K562 (cell line): ENCODE measurements around the gene PDRG1. TPM values are rescaled to one million over a fixed set of nuclear protein-coding genes. Genes with fewer than 3 reads are reported as not detected.
A peak's percentile ranks its signal among the peaks of the same experiment; 100 is the strongest.

Experiments used
- CBX3 ChIP-seq, 2 experiments: IDR thresholded peaks; 1 replicate in 1 of 2; 2 replicates in 1 of 2; pipeline ENCODE4 v1.6.1; 2012; ENCODE audit warnings: inconsistent platforms in 2 of 2, low read length in 2 of 2, borderline replicate concordance in 1 of 2, control low read depth in 1 of 2
- CREB1 ChIP-seq, 2 experiments: sonication (generic) in 1 of 2; formaldehyde crosslinking in 1 of 2; IDR thresholded peaks; 2 replicates each; pipeline versions ENCODE4 v1.6.1 to v1.8.0; 2012 to 2022; ENCODE audit warnings: inconsistent platforms in 1 of 2, mild to moderate bottlenecking in 1 of 2, missing genetic modification reagents in 1 of 2, moderate library complexity in 1 of 2
- FOXO4 ChIP-seq: fragments of 450-650 bp; formaldehyde crosslinking; IDR thresholded peaks from 2 replicates; pipeline ENCODE4 v1.4.0; 2020; ENCODE audit warnings: mild to moderate bottlenecking, moderate library complexity
- KAT2B ChIP-seq: IDR thresholded peaks from one replicate; pipeline ENCODE4 v1.6.1; 2012; ENCODE audit warnings: low read depth, mild to moderate bottlenecking, control low read depth, inconsistent platforms, low read length, moderate library complexity
- PRDM10 ChIP-seq: fragments of 450-650 bp; IDR thresholded peaks from 2 replicates; pipeline ENCODE4 v1.6.1; 2018; ENCODE audit not compliant: partially characterized antibody
- SMARCA5 ChIP-seq: fragments of 450-650 bp; IDR thresholded peaks from 2 replicates; pipeline ENCODE4 v1.6.1; 2016
- WHSC1 ChIP-seq: IDR thresholded peaks from one replicate; pipeline ENCODE4 v1.6.1; 2012; ENCODE audit warnings: low read length, control low read depth, inconsistent platforms
- XRCC5 ChIP-seq: fragments of 200-400 bp; formaldehyde crosslinking; IDR thresholded peaks from 2 replicates; pipeline ENCODE4 v1.6.1; 2017; ENCODE audit warnings: low read depth, mild to moderate bottlenecking, low read length
- ZNF134 ChIP-seq: fragments of 250-450 bp; sonication (Bioruptor Pico); conservative IDR thresholded peaks from 2 replicates; pipeline ENCODE4 v1.4.0; 2020
- ZNF232 ChIP-seq: sonication (generic); formaldehyde crosslinking; IDR thresholded peaks from 2 replicates; pipeline ENCODE4 v1.8.0; 2022; ENCODE audit warnings: mild to moderate bottlenecking, missing genetic modification reagents
- ZNF431 ChIP-seq: sonication (generic); formaldehyde crosslinking; IDR thresholded peaks from 2 replicates; pipeline ENCODE4 v1.8.0; 2022; ENCODE audit warnings: mild to moderate bottlenecking, missing genetic modification reagents
- polyA plus RNA-seq, 8 experiments: library from polyadenylated mRNA; depleted of rRNA in 4 of 8; stranded (reverse) in 5 of 8; unstranded in 3 of 8; fragments of >200 nt; fragmentation: Nextera tagmentation in 2 of 8; fragmentation: Illumina TruSeq in 1 of 8; extraction: Ambion mirVana in 2 of 8; extraction: Trizol in 1 of 8; gene quantifications; 2 replicates each; pipeline versions ENCODE4 v1.2.1 to v1.2.3, GENCODE V29; 2011 to 2014; ENCODE audit warnings: inconsistent platforms in 1 of 8, missing spikeins in 1 of 8
- total RNA-seq, 7 experiments: library from RNA; depleted of rRNA in 6 of 7; stranded (reverse); fragments of >200 nt in 6 of 7; fragmentation: Illumina TruSeq in 2 of 7; extraction: Trizol in 2 of 7; gene quantifications; 2 replicates each; pipeline versions ENCODE4 v1.2.1 to v1.2.3, GENCODE V29; 2011 to 2021; ENCODE audit warnings: low replicate concordance in 1 of 7
- TF ChIP-seq, protein P1 (sequence below), 2 experiments: fragments of 150-350 bp in 1 of 2; IDR thresholded peaks; 2 replicates each; pipeline ENCODE4 v1.6.1; 2012 to 2016; ENCODE audit warnings: low read depth in 2 of 2, low read length in 2 of 2, mild to moderate bottlenecking in 1 of 2, moderate library complexity in 1 of 2
- TF ChIP-seq, protein P2 (sequence below): fragments of 450-650 bp; IDR thresholded peaks from 2 replicates; pipeline ENCODE4 v1.6.1; 2017; ENCODE audit warnings: antibody characterized with exemption
- TF ChIP-seq, protein P3 (sequence below): fragments of 250-450 bp; sonication (Bioruptor Pico); IDR thresholded peaks from 2 replicates; pipeline ENCODE4 v1.4.0; 2020; ENCODE audit warnings: mild to moderate bottlenecking, moderate library complexity, borderline replicate concordance

Gene PDRG1
- total and polyA plus RNA-seq, 9 of the 15 experiments (the other 6 are each of a cell fraction or from before 2014, with no cell fraction given) = 12.6 to 58.6 (median 26.1) TPM

DNA sequence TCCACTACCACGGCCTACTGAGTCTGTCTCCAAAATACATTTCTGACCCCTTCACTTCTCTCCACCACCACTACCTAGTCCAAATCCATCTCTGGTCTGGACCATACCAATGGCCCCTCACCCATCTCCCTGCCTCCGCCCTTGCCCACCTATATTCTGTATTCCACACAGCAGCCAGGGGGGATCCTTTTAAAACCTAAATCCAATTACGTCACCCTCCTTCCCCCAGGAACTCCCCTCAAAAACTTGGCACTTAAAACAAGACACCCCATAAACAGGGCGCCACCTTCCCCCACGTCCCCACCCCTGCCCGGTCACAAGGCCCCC lies 680 bp downstream of the PDRG1 start (continued):
- TF ChIP-seq, protein P1, sequence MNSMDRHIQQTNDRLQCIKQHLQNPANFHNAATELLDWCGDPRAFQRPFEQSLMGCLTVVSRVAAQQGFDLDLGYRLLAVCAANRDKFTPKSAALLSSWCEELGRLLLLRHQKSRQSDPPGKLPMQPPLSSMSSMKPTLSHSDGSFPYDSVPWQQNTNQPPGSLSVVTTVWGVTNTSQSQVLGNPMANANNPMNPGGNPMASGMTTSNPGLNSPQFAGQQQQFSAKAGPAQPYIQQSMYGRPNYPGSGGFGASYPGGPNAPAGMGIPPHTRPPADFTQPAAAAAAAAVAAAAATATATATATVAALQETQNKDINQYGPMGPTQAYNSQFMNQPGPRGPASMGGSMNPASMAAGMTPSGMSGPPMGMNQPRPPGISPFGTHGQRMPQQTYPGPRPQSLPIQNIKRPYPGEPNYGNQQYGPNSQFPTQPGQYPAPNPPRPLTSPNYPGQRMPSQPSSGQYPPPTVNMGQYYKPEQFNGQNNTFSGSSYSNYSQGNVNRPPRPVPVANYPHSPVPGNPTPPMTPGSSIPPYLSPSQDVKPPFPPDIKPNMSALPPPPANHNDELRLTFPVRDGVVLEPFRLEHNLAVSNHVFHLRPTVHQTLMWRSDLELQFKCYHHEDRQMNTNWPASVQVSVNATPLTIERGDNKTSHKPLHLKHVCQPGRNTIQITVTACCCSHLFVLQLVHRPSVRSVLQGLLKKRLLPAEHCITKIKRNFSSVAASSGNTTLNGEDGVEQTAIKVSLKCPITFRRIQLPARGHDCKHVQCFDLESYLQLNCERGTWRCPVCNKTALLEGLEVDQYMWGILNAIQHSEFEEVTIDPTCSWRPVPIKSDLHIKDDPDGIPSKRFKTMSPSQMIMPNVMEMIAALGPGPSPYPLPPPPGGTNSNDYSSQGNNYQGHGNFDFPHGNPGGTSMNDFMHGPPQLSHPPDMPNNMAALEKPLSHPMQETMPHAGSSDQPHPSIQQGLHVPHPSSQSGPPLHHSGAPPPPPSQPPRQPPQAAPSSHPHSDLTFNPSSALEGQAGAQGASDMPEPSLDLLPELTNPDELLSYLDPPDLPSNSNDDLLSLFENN (IDR thresholded peaks at IDR 0.05; ENCODE audit: low read depth in 2 of 2, low read length in 2 of 2) = no peak
- TF ChIP-seq KAT2B (no peak), WHSC1 (no peak), SMARCA5 (0 out of 2 replicates have a peak, but pooled peaks have one; percentile 25), CBX3 (IDR thresholded peaks at IDR 0.05; ENCODE audit: borderline replicate concordance in 1 of 2, low read length in 2 of 2) (no peak), FOXO4 (CRISPR knock-in tag) (no peak), ZNF134 (CRISPR knock-in tag) (no peak), XRCC5 (0 out of 2 replicates have a peak, but pooled peaks have one; percentile 3), ZNF232 (no peak), CREB1 (IDR thresholded peaks at IDR 0.05) (no peak), CREB1 (CRISPR knock-in tag; IDR thresholded peaks at IDR 0.05) (no peak), PRDM10 (peak; percentile 12), ZNF431 (no peak)
- TF ChIP-seq, protein P2, sequence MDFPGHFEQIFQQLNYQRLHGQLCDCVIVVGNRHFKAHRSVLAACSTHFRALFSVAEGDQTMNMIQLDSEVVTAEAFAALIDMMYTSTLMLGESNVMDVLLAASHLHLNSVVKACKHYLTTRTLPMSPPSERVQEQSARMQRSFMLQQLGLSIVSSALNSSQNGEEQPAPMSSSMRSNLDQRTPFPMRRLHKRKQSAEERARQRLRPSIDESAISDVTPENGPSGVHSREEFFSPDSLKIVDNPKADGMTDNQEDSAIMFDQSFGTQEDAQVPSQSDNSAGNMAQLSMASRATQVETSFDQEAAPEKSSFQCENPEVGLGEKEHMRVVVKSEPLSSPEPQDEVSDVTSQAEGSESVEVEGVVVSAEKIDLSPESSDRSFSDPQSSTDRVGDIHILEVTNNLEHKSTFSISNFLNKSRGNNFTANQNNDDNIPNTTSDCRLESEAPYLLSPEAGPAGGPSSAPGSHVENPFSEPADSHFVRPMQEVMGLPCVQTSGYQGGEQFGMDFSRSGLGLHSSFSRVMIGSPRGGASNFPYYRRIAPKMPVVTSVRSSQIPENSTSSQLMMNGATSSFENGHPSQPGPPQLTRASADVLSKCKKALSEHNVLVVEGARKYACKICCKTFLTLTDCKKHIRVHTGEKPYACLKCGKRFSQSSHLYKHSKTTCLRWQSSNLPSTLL = no peak
- TF ChIP-seq, protein P3, sequence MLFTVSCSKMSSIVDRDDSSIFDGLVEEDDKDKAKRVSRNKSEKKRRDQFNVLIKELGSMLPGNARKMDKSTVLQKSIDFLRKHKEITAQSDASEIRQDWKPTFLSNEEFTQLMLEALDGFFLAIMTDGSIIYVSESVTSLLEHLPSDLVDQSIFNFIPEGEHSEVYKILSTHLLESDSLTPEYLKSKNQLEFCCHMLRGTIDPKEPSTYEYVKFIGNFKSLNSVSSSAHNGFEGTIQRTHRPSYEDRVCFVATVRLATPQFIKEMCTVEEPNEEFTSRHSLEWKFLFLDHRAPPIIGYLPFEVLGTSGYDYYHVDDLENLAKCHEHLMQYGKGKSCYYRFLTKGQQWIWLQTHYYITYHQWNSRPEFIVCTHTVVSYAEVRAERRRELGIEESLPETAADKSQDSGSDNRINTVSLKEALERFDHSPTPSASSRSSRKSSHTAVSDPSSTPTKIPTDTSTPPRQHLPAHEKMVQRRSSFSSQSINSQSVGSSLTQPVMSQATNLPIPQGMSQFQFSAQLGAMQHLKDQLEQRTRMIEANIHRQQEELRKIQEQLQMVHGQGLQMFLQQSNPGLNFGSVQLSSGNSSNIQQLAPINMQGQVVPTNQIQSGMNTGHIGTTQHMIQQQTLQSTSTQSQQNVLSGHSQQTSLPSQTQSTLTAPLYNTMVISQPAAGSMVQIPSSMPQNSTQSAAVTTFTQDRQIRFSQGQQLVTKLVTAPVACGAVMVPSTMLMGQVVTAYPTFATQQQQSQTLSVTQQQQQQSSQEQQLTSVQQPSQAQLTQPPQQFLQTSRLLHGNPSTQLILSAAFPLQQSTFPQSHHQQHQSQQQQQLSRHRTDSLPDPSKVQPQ (CRISPR knock-in tag) = no peak
